ENCODE measurements around the gene SHBG. TPM values are rescaled to one million over a fixed set of nuclear protein-coding genes. Genes with fewer than 3 reads are reported as not detected.
A peak's percentile ranks its signal among the peaks of the same experiment; 100 is the strongest.

The SHBG gene
- total RNA-seq, 6 donors from 2014 or later = 0.34 to 0.88 (median 0.46) TPM; not detected in 3

- no peak for TF ChIP-seq EP300 (IDR thresholded peaks at IDR 0.05)
- TF ChIP-seq POLR2AphosphoS5 (IDR thresholded peaks at IDR 0.05) = no peak
- no peak for TF ChIP-seq POLR2A (IDR thresholded peaks at IDR 0.05)
- no peak for TF ChIP-seq CTCF (IDR thresholded peaks at IDR 0.05)
- Histone ChIP-seq H3K27me3 (peaks cover 0 to 16% (median 3%) of the 10 kb centered on the region in 4 donors), H3K4me3 (no peak overlapping the region), H3K36me3 (no peaks in the 10 kb centered on the region), H3K9me3 (no peaks in the 10 kb centered on the region), H3K27ac (no peak overlapping the region), H3K4me1 (peaks cover 13 to 16% (median 15%) of the 10 kb centered on the region in 4 donors)
- WGBS, 2 donors = 82 to 83% methylated on average over 8 of the region's 9 CpGs
- no peak for ATAC-seq (ENCODE audit: low FRiP score in 2 of 2)
- no peak for DNase-seq
Measured at GRCh38 chr17:7646457-7646856, 16.5 kb downstream of the SHBG start.

GRCh38 chr17:7647018-7647417 lies 17.1 kb downstream of the SHBG start:
- DNase-seq (no peak), ATAC-seq (ENCODE audit: low FRiP score in 2 of 2) (no peak)
- H3K9me3 ChIP-seq = no peaks in the 10 kb centered on the region
- H3K36me3 ChIP-seq = no peaks in the 10 kb centered on the region
- no peak overlapping the region for H3K27ac ChIP-seq
- WGBS, 2 donors = 56 to 63% methylated on average over 4 of the region's 4 CpGs
- TF ChIP-seq POLR2AphosphoS5 (IDR thresholded peaks at IDR 0.05) (no peak), CTCF (IDR thresholded peaks at IDR 0.05) (no peak), POLR2A (IDR thresholded peaks at IDR 0.05) (no peak), EP300 (IDR thresholded peaks at IDR 0.05) (no peak)
- H3K27me3 ChIP-seq = peaks cover 0 to 21% (median 6%) of the 10 kb centered on the region in 4 donors
- peaks cover 16 to 21% (median 21%) of the 10 kb centered on the region in 4 donors for H3K4me1 ChIP-seq
- no peak overlapping the region for H3K4me3 ChIP-seq

- Histone ChIP-seq H3K36me3 (no peaks in the 10 kb centered on the region), H3K4me3 (peak within 1 kb of the TSS; percentile 13 to 56 (median 46)), H3K9me3 (no peaks in the 10 kb centered on the region), H3K27me3 (peaks cover 0 to 26% (median 6%) of the 10 kb centered on the region in 4 donors), H3K4me1 (peaks cover 16 to 22% (median 21%) of the 10 kb centered on the region in 4 donors), H3K27ac (peak within 1 kb of the TSS in 3 of 4 donors; percentile 26 to 55 (median 34))
- TF ChIP-seq CTCF (IDR thresholded peaks at IDR 0.05) (no peak), POLR2AphosphoS5 (IDR thresholded peaks at IDR 0.05) (no peak), EP300 (IDR thresholded peaks at IDR 0.05) (no peak), POLR2A (IDR thresholded peaks at IDR 0.05) (no peak)
- 1 to 2% methylated on average over 17 to 27 of the region's 34 CpGs for WGBS, 2 donors
- ATAC-seq (ENCODE audit: low FRiP score in 2 of 2) (peak; percentile 11 to 84), DNase-seq (peak; percentile 81 to 87)
Measured at GRCh38 chr17:7650509-7651096, 20.7 kb downstream of the SHBG start, which contains the start of gene ATP1B2. Gene ATP1B2, plus strand, starts transcription at chr17:7650926. Its CDS starts 593 bp downstream, at chr17:7651519.

- Histone ChIP-seq H3K27ac (peak overlapping the region in 2 of 4 donors; percentile 34 to 55), H3K9me3 (no peaks in the 10 kb centered on the region), H3K27me3 (peaks cover 0 to 26% (median 6%) of the 10 kb centered on the region in 4 donors), H3K4me3 (peak overlapping the region; percentile 13 to 56 (median 46)), H3K4me1 (peaks cover 16 to 22% (median 21%) of the 10 kb centered on the region in 4 donors), H3K36me3 (no peaks in the 10 kb centered on the region)
- TF ChIP-seq CTCF (IDR thresholded peaks at IDR 0.05) (no peak), EP300 (IDR thresholded peaks at IDR 0.05) (no peak), POLR2A (IDR thresholded peaks at IDR 0.05) (no peak), POLR2AphosphoS5 (IDR thresholded peaks at IDR 0.05) (no peak)
- 1 to 2% methylated on average over 16 to 37 of the region's 45 CpGs for WGBS, 2 donors
- ATAC-seq (ENCODE audit: low FRiP score in 2 of 2) = no peak
- DNase-seq = peak in 1 of 2 donors; percentile 79
Measured at GRCh38 chr17:7651097-7651664, 21.2 kb downstream of the SHBG start.

Measured in upper lobe of left lung (tissue), 6 donors.